ENCODE measurements around the gene HECW1.
A peak's percentile ranks its signal among the peaks of the same experiment; 100 is the strongest.

Gene HECW1

DNA sequence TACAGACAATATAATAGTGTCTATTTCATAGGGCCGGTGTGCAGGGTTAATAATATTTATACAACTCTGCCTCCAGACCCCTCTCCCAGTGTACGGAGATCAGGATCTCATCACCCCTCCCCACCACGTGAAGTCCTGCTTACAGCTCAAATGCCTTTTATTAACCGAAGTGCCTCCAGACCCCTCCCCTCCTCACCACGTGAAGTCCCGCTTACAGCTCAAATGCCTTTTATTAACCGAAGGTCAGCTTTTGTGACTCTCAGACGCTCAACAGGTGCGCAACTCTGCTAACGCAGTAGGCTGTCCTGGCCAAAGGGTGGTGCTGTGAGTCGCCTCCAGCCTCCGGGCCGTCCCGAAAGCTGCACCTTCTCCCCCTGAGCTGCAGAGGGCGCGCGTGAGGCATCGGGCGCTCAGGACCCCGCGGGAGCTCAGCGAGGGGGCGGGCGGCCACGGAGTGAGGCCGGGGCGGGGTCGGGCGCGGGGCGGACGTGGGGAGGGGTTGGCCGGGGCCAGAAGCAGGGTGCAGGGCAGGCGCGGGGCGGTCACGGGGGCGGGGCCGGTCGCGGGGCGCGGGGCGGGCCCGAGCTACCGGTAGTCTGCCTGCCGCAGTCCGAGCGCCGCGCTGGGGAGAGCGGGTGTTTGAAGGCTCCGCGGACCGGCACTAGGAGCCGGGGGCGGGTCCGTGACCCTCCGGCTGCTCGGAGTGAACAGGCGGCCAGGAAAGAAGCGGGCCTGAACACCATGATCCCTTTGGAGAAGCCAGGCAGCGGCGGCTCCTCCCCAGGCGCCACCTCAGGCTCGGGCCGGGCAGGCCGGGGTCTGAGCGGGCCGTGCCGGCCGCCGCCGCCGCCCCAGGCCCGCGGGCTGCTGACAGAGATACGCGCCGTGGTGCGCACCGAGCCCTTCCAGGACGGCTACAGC, 470.3 kb downstream of the HECW1 start, which contains the start of gene STK17A:
Gene STK17A, plus strand, starts transcription at position 606 of the 921 bp plus-strand sequence. Its CDS starts 136 bp downstream, at position 742.
- TF ChIP-seq, protein P1, sequence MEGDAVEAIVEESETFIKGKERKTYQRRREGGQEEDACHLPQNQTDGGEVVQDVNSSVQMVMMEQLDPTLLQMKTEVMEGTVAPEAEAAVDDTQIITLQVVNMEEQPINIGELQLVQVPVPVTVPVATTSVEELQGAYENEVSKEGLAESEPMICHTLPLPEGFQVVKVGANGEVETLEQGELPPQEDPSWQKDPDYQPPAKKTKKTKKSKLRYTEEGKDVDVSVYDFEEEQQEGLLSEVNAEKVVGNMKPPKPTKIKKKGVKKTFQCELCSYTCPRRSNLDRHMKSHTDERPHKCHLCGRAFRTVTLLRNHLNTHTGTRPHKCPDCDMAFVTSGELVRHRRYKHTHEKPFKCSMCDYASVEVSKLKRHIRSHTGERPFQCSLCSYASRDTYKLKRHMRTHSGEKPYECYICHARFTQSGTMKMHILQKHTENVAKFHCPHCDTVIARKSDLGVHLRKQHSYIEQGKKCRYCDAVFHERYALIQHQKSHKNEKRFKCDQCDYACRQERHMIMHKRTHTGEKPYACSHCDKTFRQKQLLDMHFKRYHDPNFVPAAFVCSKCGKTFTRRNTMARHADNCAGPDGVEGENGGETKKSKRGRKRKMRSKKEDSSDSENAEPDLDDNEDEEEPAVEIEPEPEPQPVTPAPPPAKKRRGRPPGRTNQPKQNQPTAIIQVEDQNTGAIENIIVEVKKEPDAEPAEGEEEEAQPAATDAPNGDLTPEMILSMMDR (IDR thresholded peaks at IDR 0.05): peak; percentile 100

DNA sequence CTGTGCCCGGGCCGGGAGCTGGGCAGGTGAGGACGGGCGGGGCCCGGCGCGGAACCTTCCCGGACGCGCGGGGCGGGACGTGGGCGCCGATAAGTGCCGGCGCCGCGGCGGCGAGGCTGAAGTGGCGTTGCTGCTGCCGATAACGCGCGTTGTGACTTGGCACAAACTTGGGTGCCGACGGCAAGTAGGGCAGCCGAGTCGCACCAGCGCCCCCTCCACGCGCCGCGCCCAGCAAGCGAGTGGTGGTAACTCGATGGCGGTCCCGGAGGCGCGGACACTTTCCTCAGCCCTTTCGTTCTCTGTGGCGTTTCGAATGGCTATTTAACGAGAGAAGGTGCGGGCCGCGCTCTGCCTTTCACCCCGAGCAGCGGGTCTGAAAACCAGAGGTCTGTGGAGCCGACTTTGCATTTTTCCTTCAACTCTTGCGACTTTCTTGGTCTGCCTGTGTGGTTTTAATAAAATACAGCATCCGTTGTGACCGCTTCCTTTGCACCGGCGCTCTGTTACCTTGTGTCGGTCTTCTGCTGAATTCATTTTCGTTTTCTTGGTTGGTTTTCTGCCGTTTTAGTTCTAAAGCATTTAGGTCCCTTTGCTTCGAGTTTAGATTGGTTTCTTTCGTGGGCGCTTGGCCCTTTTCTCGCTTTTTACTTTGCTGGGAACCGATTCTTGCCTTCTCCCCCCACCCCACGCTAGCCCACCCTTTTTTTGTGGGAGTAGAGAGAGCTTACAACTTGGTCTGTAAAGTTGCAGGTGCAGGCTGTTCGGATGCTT, 471.2 kb downstream of the HECW1 start:
- TF ChIP-seq, protein P1 (IDR thresholded peaks at IDR 0.05): peak; percentile 16; the same call in 1 of the 2 replicates

DNA sequence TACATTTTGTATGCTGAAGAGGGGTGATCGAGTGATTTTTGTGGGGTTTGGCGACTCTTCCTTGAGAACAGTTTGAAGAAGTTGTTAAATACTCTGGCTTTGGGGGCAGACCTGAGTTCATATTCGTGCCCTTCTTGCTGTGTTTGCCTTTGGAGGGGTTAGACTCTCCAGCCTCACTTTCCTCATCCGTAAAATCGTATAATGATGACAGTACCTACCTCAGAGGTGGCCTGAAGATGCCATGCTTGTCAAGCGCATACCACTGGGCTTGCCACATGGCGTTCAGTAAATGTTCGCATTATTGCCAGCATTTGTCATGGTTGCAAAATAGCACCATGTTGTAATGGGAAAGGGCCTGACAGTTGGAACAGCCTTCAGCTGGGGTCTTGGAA, 471.7 kb downstream of the HECW1 start:
- TF ChIP-seq, protein P1 (IDR thresholded peaks at IDR 0.05): no peak

DNA sequence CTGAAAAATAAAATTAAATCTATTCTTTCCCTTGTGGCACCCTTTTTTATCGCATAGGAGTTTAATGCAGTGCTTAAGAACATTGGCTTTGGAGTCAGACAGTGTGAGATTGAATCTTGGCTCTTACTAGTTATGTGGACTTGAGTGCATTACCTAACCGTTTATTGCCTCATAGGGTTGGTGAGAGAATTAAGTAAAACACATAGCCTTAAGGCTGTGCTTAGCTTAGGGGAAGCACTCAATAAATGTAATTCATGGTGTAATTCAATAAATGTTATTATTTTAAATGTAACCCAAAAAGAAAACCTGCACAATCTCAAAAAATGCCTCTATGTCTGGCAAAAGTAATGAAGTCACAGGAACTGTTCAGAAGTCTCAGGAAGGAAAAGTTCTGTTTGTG, 473.1 kb downstream of the HECW1 start:
- TF ChIP-seq, protein P1 (IDR thresholded peaks at IDR 0.05): no peak

DNA sequence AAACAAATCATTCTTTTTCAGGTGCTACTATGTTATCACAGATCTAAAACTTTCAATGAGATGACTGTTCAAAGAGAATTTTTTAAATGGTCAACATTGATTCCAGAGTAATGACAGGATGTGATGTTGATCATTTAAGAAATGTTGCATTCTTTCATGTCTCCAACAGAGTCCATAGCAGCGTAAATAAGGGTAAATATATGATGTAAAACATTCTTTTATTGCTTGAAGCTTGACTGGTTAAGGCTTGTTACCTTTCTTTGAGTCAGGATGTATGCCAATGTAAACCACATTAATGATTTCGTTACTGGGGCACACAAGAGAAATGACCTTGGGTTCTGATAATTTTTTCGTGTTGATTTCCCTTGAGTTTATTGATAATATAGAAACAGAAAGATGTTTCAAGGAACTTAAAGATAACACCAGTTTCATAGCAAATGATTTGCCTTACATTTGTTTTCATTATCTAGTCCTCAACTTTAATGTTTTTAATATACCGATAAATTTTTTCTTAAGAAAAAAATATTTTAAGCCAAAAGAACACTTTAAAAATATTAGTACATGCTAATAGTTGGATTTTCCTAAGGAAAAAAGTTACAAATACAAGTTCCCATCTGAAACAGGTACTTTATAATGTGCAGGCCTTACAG, 473.9 kb downstream of the HECW1 start:
- TF ChIP-seq, protein P1 (IDR thresholded peaks at IDR 0.05): no peak

DNA sequence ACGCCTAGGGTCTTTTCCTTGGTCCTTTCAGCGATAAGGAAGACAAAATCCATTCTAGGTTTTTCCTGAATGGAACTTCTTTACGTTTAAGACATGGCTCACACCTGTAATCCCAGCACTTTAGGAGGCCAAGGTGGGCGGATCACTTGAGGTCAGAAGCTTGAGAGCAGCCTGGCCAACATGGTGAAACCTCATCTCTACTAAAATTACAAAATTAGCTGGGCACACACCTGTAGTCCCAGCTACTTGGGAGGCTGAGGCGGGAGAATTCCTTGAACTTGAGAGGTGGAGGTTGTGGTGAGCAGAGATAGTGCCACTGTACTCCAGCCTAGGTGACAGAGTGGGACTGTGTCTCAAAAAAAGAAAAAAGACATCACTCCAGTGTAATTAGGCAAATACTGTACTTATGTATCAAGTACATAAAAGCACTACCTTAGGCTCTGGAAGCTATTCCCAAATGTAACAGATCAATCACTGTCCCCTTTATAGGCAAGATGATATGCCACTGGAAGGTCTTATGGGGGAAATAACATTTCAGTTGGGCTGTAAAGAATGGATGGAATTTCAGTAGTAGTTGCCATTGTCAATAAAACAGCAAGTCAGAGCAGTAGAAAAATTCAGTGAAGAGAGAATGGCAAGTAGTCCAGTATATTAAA, 476.2 kb downstream of the HECW1 start:
- TF ChIP-seq, protein P1 (IDR thresholded peaks at IDR 0.05): no peak

DNA sequence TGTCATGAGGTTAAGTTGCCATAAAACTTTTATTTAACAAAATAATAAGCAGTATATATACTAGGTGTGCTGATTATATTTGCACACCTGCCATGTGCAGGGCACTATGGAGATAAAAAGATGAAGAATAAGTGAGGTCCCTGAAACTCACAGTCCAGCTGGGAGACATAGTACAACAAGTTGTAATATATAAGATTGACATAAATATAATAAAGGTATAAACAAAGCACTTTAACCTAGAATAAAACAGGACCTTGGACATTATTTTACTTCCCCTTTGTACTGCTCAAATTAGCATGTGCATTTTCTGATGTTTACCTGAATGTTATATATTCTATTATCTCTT, 476.7 kb downstream of the HECW1 start:
- TF ChIP-seq, protein P1 (IDR thresholded peaks at IDR 0.05): no peak

Measured in LNCAP (cell line).